ENCODE results near the gene RUNDC3A. TPM values are rescaled to one million over a fixed set of nuclear protein-coding genes. Genes with fewer than 3 reads are reported as not detected.

Gene RUNDC3A
- total RNA-seq, 1 experiment from 2014 or later, result 3.6 TPM

- peak; percentile 85 for ATAC-seq
- in situ Hi-C loops (cut with HindIII; ENCODE audit: low pct_unique_long_range_greater_than_20kb, low sequenced_read_pairs), result no loop called here
- BruUV-seq (replicated peaks), result no TSS peak
- TF ChIP-seq TCF7L2 (IDR thresholded peaks at IDR 0.05; ENCODE audit: low read depth, low read length) (no peak), POLR2AphosphoS5 (IDR thresholded peaks at IDR 0.05; ENCODE audit: low read depth, low read length) (no peak), SIN3A (IDR thresholded peaks at IDR 0.05; ENCODE audit: borderline replicate concordance, insufficient read depth, low read depth, low read length) (no peak)
- TF ChIP-seq, protein P1, sequence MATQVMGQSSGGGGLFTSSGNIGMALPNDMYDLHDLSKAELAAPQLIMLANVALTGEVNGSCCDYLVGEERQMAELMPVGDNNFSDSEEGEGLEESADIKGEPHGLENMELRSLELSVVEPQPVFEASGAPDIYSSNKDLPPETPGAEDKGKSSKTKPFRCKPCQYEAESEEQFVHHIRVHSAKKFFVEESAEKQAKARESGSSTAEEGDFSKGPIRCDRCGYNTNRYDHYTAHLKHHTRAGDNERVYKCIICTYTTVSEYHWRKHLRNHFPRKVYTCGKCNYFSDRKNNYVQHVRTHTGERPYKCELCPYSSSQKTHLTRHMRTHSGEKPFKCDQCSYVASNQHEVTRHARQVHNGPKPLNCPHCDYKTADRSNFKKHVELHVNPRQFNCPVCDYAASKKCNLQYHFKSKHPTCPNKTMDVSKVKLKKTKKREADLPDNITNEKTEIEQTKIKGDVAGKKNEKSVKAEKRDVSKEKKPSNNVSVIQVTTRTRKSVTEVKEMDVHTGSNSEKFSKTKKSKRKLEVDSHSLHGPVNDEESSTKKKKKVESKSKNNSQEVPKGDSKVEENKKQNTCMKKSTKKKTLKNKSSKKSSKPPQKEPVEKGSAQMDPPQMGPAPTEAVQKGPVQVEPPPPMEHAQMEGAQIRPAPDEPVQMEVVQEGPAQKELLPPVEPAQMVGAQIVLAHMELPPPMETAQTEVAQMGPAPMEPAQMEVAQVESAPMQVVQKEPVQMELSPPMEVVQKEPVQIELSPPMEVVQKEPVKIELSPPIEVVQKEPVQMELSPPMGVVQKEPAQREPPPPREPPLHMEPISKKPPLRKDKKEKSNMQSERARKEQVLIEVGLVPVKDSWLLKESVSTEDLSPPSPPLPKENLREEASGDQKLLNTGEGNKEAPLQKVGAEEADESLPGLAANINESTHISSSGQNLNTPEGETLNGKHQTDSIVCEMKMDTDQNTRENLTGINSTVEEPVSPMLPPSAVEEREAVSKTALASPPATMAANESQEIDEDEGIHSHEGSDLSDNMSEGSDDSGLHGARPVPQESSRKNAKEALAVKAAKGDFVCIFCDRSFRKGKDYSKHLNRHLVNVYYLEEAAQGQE (IDR thresholded peaks at IDR 0.05; ENCODE audit: insufficient read depth in 1 of 2, low read depth in 2 of 2, low read length in 1 of 2), result no peak
- TF ChIP-seq, protein P2, sequence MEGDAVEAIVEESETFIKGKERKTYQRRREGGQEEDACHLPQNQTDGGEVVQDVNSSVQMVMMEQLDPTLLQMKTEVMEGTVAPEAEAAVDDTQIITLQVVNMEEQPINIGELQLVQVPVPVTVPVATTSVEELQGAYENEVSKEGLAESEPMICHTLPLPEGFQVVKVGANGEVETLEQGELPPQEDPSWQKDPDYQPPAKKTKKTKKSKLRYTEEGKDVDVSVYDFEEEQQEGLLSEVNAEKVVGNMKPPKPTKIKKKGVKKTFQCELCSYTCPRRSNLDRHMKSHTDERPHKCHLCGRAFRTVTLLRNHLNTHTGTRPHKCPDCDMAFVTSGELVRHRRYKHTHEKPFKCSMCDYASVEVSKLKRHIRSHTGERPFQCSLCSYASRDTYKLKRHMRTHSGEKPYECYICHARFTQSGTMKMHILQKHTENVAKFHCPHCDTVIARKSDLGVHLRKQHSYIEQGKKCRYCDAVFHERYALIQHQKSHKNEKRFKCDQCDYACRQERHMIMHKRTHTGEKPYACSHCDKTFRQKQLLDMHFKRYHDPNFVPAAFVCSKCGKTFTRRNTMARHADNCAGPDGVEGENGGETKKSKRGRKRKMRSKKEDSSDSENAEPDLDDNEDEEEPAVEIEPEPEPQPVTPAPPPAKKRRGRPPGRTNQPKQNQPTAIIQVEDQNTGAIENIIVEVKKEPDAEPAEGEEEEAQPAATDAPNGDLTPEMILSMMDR (IDR thresholded peaks at IDR 0.05), result no peak
- Histone ChIP-seq H3K27ac (ENCODE audit: low read length) (no peak overlapping the region), H3K9me3 (ENCODE audit: control insufficient read depth, insufficient read depth, low read depth, low read length) (no peaks in the 10 kb centered on the region), H3K4me1 (ENCODE audit: control insufficient read depth, insufficient read depth, low read length) (no peaks in the 10 kb centered on the region), H3K4me3 (ENCODE audit: low read depth in 2 of 2, low read length in 2 of 2) (no peak overlapping the region), H3K36me3 (ENCODE audit: control insufficient read depth, insufficient read depth, low read length) (no peaks in the 10 kb centered on the region), H3K27me3 (ENCODE audit: control insufficient read depth, insufficient read depth, low read length) (no peaks in the 10 kb centered on the region)
- CTCF ChIA-PET, result interaction anchor here (0.6 kb wide), 1 partner anchor 74 kb away, joined by 6 read pairs; no protein-coding TSS in a partner anchor
- peak; percentile 8 for DNase-seq (ENCODE audit: low read depth, low spot score)
- intact Hi-C loops (cut with micrococcal nuclease; ENCODE audit: unreplicated experiment), result no loop called here
- POLR2A ChIA-PET, result no interaction called here
Observed at GRCh38 chr17:44279666-44280391, 28.6 kb upstream of the RUNDC3A start.

GRCh38 chr17:44280392-44280937 lies 27.9 kb upstream of the RUNDC3A start:
- no peaks in the 10 kb centered on the region for H3K36me3 ChIP-seq (ENCODE audit: control insufficient read depth, insufficient read depth, low read length)
- H3K9me3 ChIP-seq (ENCODE audit: control insufficient read depth, insufficient read depth, low read depth, low read length), result no peaks in the 10 kb centered on the region
- intact Hi-C loops (cut with micrococcal nuclease; ENCODE audit: unreplicated experiment) (no loop called here), in situ Hi-C loops (cut with HindIII; ENCODE audit: low pct_unique_long_range_greater_than_20kb, low sequenced_read_pairs) (no loop called here)
- TF ChIP-seq SIN3A (IDR thresholded peaks at IDR 0.05; ENCODE audit: borderline replicate concordance, insufficient read depth, low read depth, low read length), result no peak
- no peak for TF ChIP-seq POLR2AphosphoS5 (IDR thresholded peaks at IDR 0.05; ENCODE audit: low read depth, low read length)
- TF ChIP-seq, protein P1 (IDR thresholded peaks at IDR 0.05; ENCODE audit: insufficient read depth in 1 of 2, low read depth in 2 of 2, low read length in 1 of 2), result no peak
- no peak for TF ChIP-seq TCF7L2 (IDR thresholded peaks at IDR 0.05; ENCODE audit: low read depth, low read length)
- TF ChIP-seq, protein P2 (IDR thresholded peaks at IDR 0.05), result no peak
- no peaks in the 10 kb centered on the region for H3K4me1 ChIP-seq (ENCODE audit: control insufficient read depth, insufficient read depth, low read length)
- ChIA-PET POLR2A (no interaction called here), CTCF (interaction anchor here (0.6 to 1.3 kb wide), 2 partner anchors 12 to 73 kb away, joined by 3 to 6 read pairs; no protein-coding TSS in a partner anchor)
- BruUV-seq (replicated peaks), result no TSS peak
- ATAC-seq (no peak), DNase-seq (ENCODE audit: low read depth, low spot score) (no peak)
- H3K4me3 ChIP-seq (ENCODE audit: low read depth in 2 of 2, low read length in 2 of 2), result no peak overlapping the region
- H3K27ac ChIP-seq (ENCODE audit: low read length), result no peak overlapping the region
- H3K27me3 ChIP-seq (ENCODE audit: control insufficient read depth, insufficient read depth, low read length), result no peaks in the 10 kb centered on the region

All from Panc1 (cell line).